K562 (cell line): ENCODE measurements around the gene KASH5. TPM values are rescaled to one million over a fixed set of nuclear protein-coding genes. Genes with fewer than 3 reads are reported as not detected.
A peak's percentile ranks its signal among the peaks of the same experiment; 100 is the strongest.

Source experiments
- ARID4B ChIP-seq: sonication (generic); formaldehyde crosslinking; IDR thresholded peaks from 2 replicates; pipeline ENCODE4 v1.8.0; 2022; ENCODE audit warnings: mild to moderate bottlenecking, missing genetic modification reagents
- CBX2 ChIP-seq: fragments of 200-600 bp; sonication (generic); IDR thresholded peaks from one replicate; pipeline ENCODE4 v1.6.1; 2012; ENCODE audit warnings: mild to moderate bottlenecking, low read length, inconsistent platforms; ENCODE audit not compliant: insufficient read depth, poor library complexity, severe bottlenecking
- CXXC5 ChIP-seq: fragments of 250-450 bp; sonication (Bioruptor Pico); IDR thresholded peaks from 2 replicates; pipeline ENCODE4 v1.8.0; 2022; ENCODE audit warnings: inconsistent platforms, mild to moderate bottlenecking, moderate library complexity
- ETV1 ChIP-seq: fragments of 450-650 bp; conservative IDR thresholded peaks from 2 replicates; pipeline ENCODE4 v1.6.1; 2016; ENCODE audit warnings: missing genetic modification characterization, control low read depth, low read depth, missing compliant biosample characterization
- GTF2E2 ChIP-seq: fragments of 200-800 bp; sonication (Bioruptor generic); IDR thresholded peaks from 2 replicates; pipeline ENCODE4 v1.6.1; 2016; ENCODE audit warnings: missing genetic modification characterization, missing compliant biosample characterization
- HES1 ChIP-seq: fragments of 450-650 bp; IDR thresholded peaks from 2 replicates; pipeline ENCODE4 v1.6.1; 2016; ENCODE audit warnings: low read depth, mild to moderate bottlenecking, moderate library complexity
- KLF1 ChIP-seq: fragments of 450-650 bp; IDR thresholded peaks from 2 replicates; pipeline ENCODE4 v1.6.1; 2016; ENCODE audit warnings: missing genetic modification characterization, missing compliant biosample characterization
- MAX ChIP-seq: sonication (generic); formaldehyde crosslinking; IDR thresholded peaks from 2 replicates; pipeline ENCODE4 v1.9.0; 2022; ENCODE audit warnings: mild to moderate bottlenecking, missing genetic modification reagents
- NCOA1 ChIP-seq: fragments of 450-650 bp; IDR thresholded peaks from 2 replicates; pipeline ENCODE4 v1.6.1; 2016; ENCODE audit warnings: low read depth
- NFRKB ChIP-seq: fragments of 450-650 bp; IDR thresholded peaks from 2 replicates; pipeline ENCODE4 v1.6.1; 2016; ENCODE audit warnings: low read depth
- NR2C2 ChIP-seq, 2 experiments: fragments of 200-800 bp in 1 of 2; sonication (Bioruptor generic) in 1 of 2; sonication (generic) in 1 of 2; formaldehyde crosslinking in 1 of 2; IDR thresholded peaks; 2 replicates each; pipeline versions ENCODE4 v1.6.1 to v1.8.0; 2016 to 2022; ENCODE audit warnings: mild to moderate bottlenecking in 1 of 2, missing compliant biosample characterization in 1 of 2, missing genetic modification characterization in 1 of 2, missing genetic modification reagents in 1 of 2
- PHB2 ChIP-seq: fragments of 450-650 bp; IDR thresholded peaks from 2 replicates; pipeline ENCODE4 v1.6.1; 2017; ENCODE audit warnings: low read depth
- POLR2H ChIP-seq: IDR thresholded peaks from 2 replicates; pipeline ENCODE4 v1.6.1; 2016; ENCODE audit warnings: missing genetic modification characterization, low read depth, mild to moderate bottlenecking, control low read depth, missing compliant biosample characterization, moderate library complexity
- RAD51 ChIP-seq: fragments of 450-650 bp; IDR thresholded peaks from 2 replicates; pipeline ENCODE4 v1.7.1; 2016; ENCODE audit warnings: low read depth, mild to moderate bottlenecking, borderline replicate concordance
- SREBF2 ChIP-seq: sonication (generic); formaldehyde crosslinking; IDR thresholded peaks from 2 replicates; pipeline ENCODE4 v1.4.0; 2020; ENCODE audit warnings: mild to moderate bottlenecking, missing genetic modification reagents
- TAF15 ChIP-seq: fragments of 200-400 bp; formaldehyde crosslinking; IDR thresholded peaks from 2 replicates; pipeline ENCODE4 v1.6.1; 2017; ENCODE audit warnings: mild to moderate bottlenecking, low read depth, low read length, moderate library complexity
- TSC22D4 ChIP-seq: fragments of 450-650 bp; IDR thresholded peaks from 2 replicates; pipeline ENCODE4 v1.6.1; 2016; ENCODE audit warnings: missing genetic modification characterization, missing biosample characterization, control low read depth
- ZNF146 ChIP-seq: IDR thresholded peaks from one replicate; pipeline ENCODE4 v1.6.1; 2018; ENCODE audit warnings: missing compliant biosample characterization; ENCODE audit not compliant: unreplicated experiment
- ZNF282 ChIP-seq: sonication (generic); formaldehyde crosslinking; IDR thresholded peaks from 2 replicates; pipeline ENCODE4 v1.8.1; 2023; ENCODE audit warnings: missing genetic modification reagents
- ZNF384 ChIP-seq: IDR thresholded peaks from 2 replicates; pipeline ENCODE4 v1.6.1; 2012; ENCODE audit warnings: low read depth, low read length, improper control_type of control experiment
- ZNF589 ChIP-seq: fragments of 200-800 bp; sonication (Bioruptor generic); IDR thresholded peaks from 2 replicates; pipeline ENCODE4 v1.6.1; 2016; ENCODE audit warnings: low read depth, missing genetic modification characterization, missing compliant biosample characterization
- polyA plus RNA-seq, 8 experiments: library from polyadenylated mRNA; depleted of rRNA in 4 of 8; stranded (reverse) in 5 of 8; unstranded in 3 of 8; fragments of >200 nt; fragmentation: Nextera tagmentation in 2 of 8; fragmentation: Illumina TruSeq in 1 of 8; extraction: Ambion mirVana in 2 of 8; extraction: Trizol in 1 of 8; gene quantifications; 2 replicates each; pipeline versions ENCODE4 v1.2.1 to v1.2.3, GENCODE V29; 2011 to 2014; ENCODE audit warnings: inconsistent platforms in 1 of 8, missing spikeins in 1 of 8
- total RNA-seq, 7 experiments: library from RNA; depleted of rRNA in 6 of 7; stranded (reverse); fragments of >200 nt in 6 of 7; fragmentation: Illumina TruSeq in 2 of 7; extraction: Trizol in 2 of 7; gene quantifications; 2 replicates each; pipeline versions ENCODE4 v1.2.1 to v1.2.3, GENCODE V29; 2011 to 2021; ENCODE audit warnings: low replicate concordance in 1 of 7

Gene KASH5
- total and polyA plus RNA-seq, 9 of the 15 experiments (the other 6 are each of a cell fraction or from before 2014, with no cell fraction given), result 0.07 to 0.84 (median 0.34) TPM; not detected in 1

GRCh38 chr19:49453757-49454240 lies 65.8 kb downstream of the KASH5 start (continued):
- TF ChIP-seq NR2C2 (CRISPR knock-in tag; IDR thresholded peaks at IDR 0.05), result no peak
- TF ChIP-seq NR2C2 (tag; IDR thresholded peaks at IDR 0.05), result peak; percentile 64
- no peak for TF ChIP-seq RAD51
- no peak for TF ChIP-seq MAX (CRISPR knock-in tag)
- TF ChIP-seq ETV1 (tag), result peak; percentile 84; the same call in 1 of the 2 replicates
- 0 out of 2 replicates have a peak, but pooled peaks have one; percentile 24 for TF ChIP-seq PHB2
- no peak for TF ChIP-seq TAF15
- TF ChIP-seq ZNF589 (CRISPR knock-in tag), result 0 out of 2 replicates have a peak, but pooled peaks have one; percentile 24
- TF ChIP-seq KLF1, result no peak
- peak; percentile 76 for TF ChIP-seq ZNF384
- TF ChIP-seq NFRKB, result peak; percentile 36
- no peak for TF ChIP-seq SREBF2 (CRISPR knock-in tag)
- TF ChIP-seq ZNF146 (CRISPR knock-in tag), result no peak
- 0 out of 2 replicates have a peak, but pooled peaks have one; percentile 6 for TF ChIP-seq CXXC5 (CRISPR knock-in tag)
- peak; percentile 87 for TF ChIP-seq POLR2H (tag)
- TF ChIP-seq ZNF282 (CRISPR knock-in tag), result no peak
- TF ChIP-seq CBX2, result no peak
- TF ChIP-seq NCOA1, result no peak
- no peak for TF ChIP-seq ARID4B (CRISPR knock-in tag)
- no peak for TF ChIP-seq TSC22D4 (tag)
- peak; percentile 11; the same call in 1 of the 2 replicates for TF ChIP-seq GTF2E2 (tag)
- 0 out of 2 replicates have a peak, but pooled peaks have one; percentile 15 for TF ChIP-seq HES1
